ENCODE measurements around the gene PLCE1.

The PLCE1 gene

DNA sequence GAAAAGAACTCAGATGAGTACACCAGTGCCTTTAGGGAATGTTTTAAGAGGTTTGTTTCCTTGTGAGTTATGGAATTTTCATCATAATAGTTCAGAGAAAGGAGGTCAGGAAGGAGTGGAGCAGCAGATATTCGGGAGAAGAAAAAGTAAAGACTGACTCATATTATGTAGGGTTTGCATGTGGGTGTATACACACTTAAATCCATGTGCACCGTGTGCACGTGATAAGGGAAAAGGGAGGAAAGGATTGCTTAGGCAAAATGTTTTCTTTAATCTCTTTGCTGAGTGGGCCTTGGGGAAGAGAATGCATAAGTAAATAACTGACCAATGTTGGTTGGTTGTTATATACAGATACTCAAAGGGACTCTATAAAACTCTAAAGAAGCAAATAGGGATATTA, 30.2 kb downstream of the PLCE1 start:
- DNase-seq (ENCODE audit: low spot score) = no peak

DNA sequence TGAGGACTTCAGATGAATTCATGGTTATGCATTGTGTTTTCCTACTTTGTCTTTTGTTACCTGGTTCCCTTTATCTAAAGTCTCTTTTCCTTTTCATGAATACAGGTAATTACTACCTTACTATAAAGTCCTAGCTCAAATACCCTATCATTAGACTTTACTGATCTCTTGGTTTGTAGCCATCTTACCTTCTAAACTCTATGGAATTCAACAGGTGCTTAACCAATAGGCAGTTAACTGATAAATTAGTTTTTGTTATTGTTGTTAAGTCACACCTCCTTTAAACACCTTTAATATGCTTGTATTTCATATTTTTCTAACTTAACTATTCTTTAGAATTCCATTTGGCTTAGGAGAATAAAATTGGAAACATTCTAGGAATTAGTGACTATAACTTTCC, 30.7 kb downstream of the PLCE1 start:
- no peak for DNase-seq (ENCODE audit: low spot score)

- no peak for DNase-seq (ENCODE audit: low spot score)
These were observed 32.1 kb downstream of the PLCE1 start for GRCh38 chr10:94025806-94026205.

- no peak for DNase-seq (ENCODE audit: low spot score)
These were observed 33.5 kb downstream of the PLCE1 start for GRCh38 chr10:94027197-94027596.

DNA sequence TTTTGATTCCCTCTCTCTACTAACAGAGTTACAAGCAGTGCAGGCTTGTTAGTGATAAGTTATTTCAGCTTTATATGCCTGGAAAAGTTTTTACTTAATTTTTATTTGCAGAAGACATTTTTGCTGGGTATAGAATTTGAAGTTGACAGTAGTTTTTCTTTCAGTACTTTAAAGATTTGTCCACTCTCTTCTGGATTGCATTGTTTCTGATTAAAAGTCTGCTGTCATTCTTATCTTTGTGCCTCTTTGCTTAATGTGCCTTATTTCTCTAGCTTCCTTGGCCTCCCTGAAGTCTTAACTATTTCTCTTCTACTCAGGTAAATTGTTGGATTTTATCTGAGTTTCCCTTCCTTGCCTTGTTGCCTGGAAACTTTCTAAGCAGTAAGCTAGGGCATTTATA, 36.2 kb downstream of the PLCE1 start:
- no peak for DNase-seq (ENCODE audit: low spot score)

GRCh38 chr10:94035982-94036765, 42.4 kb downstream of the PLCE1 start:
- DNase-seq (ENCODE audit: low spot score) = no peak

- no peak for DNase-seq (ENCODE audit: low spot score)
These were observed 43.0 kb downstream of the PLCE1 start for GRCh38 chr10:94036766-94037033.

GRCh38 chr10:94037286-94037685, 43.6 kb downstream of the PLCE1 start:
- DNase-seq (ENCODE audit: low spot score) = no peak

DNA sequence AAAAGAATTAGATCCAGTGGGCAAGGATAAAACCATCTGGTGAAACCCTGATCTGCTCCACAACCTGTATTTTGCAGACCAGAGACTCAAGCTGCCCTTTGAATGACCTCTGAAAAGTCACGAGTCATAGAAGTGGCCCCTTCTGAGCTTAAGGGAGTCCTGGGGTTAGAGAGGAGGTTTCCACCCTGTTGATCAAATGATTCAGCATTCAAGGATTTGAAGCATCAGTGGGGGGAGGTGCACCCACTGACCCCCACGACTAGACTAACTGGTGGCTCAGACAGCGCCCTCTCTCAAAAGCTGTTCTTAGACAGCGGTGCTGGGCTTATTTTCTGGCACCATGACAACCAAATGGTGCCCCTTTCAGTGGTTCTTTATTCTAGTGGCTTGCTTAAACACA, 44.3 kb downstream of the PLCE1 start:
- DNase-seq (ENCODE audit: low spot score) = no peak

DNA sequence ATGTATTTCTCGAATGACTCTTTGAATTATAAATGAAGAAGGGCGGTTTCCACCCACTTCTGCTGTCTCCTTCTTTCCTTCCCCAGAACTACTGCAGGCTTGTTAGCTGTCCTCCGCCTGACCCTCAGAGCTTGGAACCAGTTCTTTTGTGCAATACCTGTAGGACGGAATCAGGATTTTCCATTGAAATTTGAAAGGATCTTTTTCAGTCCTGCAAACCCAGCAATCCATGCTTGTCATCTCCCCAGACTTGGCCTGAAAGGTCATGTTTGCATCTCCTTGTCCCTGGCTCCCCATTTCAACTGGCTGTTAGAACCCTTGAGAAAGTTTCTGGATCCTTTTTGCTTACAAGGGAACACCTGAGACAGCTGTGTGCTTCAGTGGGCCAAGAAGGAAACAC, 47.5 kb downstream of the PLCE1 start:
- no peak for DNase-seq (ENCODE audit: low spot score)

- DNase-seq (ENCODE audit: low spot score) = no peak
These were observed 48.5 kb downstream of the PLCE1 start for GRCh38 chr10:94042001-94042833.

GRCh38 chr10:94042834-94043175, 49.1 kb downstream of the PLCE1 start:
- DNase-seq (ENCODE audit: low spot score) = no peak
